HG02763 (cell line): ENCODE results near the gene SLC25A43.
"Not testable (repeated sequence)": the region's sequence is repeated elsewhere in the genome, so short reads cannot be mapped to it uniquely, and the experiment has no call there.

Experiments used
- ATAC-seq: cut with Tn5 transposase; IDR thresholded peaks from one replicate; pipeline ENCODE4 v1.9.1; 2021; ENCODE audit warnings: mild to moderate bottlenecking, moderate library complexity; ENCODE audit not compliant: unreplicated experiment

Gene SLC25A43

DNA sequence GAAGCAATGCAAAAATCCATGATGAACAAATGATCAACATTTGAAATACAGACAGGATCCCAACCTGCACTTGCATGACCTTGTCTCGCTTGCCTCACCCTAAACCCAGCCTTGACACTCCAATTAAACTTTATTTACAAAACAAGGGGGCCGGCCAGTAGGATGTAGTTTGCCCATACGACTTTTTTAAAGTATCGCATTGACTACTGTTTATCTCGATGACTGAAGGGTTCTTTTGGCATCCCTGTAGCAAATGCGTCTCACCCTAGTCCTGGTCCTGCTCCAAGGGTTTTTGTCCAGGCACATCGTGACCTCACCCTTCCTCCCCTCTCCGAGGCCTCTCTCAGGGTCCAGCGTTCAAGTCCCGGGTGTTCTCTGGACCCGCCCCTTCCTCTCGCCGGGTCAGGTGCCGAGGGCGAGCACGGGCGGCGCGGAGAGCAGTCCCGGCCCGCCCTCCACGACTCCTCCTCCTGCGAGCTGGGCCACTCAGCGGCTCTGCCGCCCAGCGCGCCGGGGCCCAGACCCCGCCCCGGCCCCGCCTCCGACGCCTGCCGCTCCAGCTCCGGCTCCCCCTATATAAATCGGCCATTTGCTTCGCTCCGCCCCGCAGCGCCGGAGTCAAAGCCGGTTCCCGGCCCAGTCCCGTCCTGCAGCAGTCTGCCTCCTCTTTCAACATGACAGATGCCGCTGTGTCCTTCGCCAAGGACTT lies 68.9 kb downstream of the SLC25A43 start, which contains the start of gene SLC25A5:
TSS of gene SLC25A5 (plus strand) at position 603 of the 709 bp plus-strand sequence. CDS start at position 675, 72 bp downstream.
- peak; percentile 89 for ATAC-seq

GRCh38 chrX:119468551-119469312 lies 69.6 kb downstream of the SLC25A43 start:
- peak; percentile 69 for ATAC-seq

- no peak for ATAC-seq
Measured at GRCh38 chrX:119469313-119469635, 70.1 kb downstream of the SLC25A43 start.

- no peak for ATAC-seq
Measured at GRCh38 chrX:119474615-119475388, 75.7 kb downstream of the SLC25A43 start.

- ATAC-seq: no peak
Measured at GRCh38 chrX:119475389-119476101, 76.4 kb downstream of the SLC25A43 start.

- ATAC-seq: no peak
Measured at GRCh38 chrX:119477812-119478232, 78.7 kb downstream of the SLC25A43 start.

GRCh38 chrX:119478504-119478903 lies 79.4 kb downstream of the SLC25A43 start:
- ATAC-seq: no peak

- no peak for ATAC-seq
Measured at GRCh38 chrX:119479845-119480244, 80.7 kb downstream of the SLC25A43 start.

GRCh38 chrX:119481323-119481801 lies 82.2 kb downstream of the SLC25A43 start:
- no peak for ATAC-seq

DNA sequence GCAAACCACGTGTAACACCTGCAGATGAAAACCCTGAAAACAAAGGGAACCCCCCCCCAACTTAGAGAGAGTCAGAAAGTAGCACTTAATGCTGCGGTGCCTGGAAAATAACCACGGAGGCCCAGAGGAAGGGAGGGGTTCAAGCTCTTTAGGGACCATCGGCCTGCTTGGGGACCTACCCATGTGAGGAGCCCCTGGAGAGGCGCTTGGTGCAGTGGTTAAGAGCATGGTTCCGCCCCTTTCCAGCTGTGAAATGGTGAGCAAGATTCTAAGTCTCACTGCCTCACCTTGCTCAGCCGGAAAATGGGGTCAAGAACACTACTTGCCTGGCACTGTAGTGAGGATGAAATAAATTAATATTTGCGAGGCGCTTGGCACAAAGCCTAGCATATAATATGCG lies 82.9 kb downstream of the SLC25A43 start:
- no peak for ATAC-seq

- ATAC-seq: peak; percentile 69
Measured at GRCh38 chrX:119482481-119483480, 83.6 kb downstream of the SLC25A43 start.

DNA sequence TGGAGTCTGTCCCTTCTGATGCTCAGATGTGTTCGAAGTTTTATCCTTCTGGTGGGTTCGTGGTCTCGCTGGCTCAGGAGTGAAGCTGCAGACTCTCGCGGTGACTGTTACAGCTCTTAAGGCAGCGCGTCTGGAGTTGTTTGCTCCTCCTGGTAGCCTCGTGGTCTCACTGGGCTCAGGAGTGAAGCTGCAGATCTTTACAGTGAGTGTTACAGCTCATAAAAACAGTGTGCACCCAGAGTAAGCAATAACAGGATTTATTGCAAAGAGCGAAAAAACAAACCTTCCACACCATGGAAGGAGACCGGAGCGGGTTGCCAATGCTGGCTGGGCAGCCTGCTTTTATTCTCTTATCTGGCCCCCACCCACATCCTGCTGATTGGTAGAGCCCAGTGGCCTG lies 87.6 kb downstream of the SLC25A43 start:
- no peak for ATAC-seq

GRCh38 chrX:119487766-119488165 lies 88.6 kb downstream of the SLC25A43 start:
- not testable (repeated sequence) for ATAC-seq

DNA sequence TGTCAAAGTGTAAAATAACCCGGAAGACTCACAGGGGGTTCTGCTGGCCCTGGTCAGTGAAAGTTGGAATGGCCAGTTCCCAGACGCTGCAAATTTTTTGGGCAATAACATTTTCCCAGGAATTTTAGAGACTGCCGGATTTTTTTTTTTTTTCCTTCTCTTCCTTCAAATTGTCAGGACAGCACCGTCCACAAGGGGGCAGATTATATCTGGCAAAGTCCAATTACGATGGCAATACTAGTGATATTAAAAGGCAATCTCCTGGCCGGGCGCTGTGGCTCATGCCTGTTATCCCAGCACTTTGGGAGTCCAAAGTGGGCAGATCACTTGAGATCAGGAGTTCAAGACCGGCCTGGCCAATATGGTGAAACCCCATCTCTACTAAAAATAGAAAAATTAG lies 89.6 kb downstream of the SLC25A43 start:
- no peak for ATAC-seq

DNA sequence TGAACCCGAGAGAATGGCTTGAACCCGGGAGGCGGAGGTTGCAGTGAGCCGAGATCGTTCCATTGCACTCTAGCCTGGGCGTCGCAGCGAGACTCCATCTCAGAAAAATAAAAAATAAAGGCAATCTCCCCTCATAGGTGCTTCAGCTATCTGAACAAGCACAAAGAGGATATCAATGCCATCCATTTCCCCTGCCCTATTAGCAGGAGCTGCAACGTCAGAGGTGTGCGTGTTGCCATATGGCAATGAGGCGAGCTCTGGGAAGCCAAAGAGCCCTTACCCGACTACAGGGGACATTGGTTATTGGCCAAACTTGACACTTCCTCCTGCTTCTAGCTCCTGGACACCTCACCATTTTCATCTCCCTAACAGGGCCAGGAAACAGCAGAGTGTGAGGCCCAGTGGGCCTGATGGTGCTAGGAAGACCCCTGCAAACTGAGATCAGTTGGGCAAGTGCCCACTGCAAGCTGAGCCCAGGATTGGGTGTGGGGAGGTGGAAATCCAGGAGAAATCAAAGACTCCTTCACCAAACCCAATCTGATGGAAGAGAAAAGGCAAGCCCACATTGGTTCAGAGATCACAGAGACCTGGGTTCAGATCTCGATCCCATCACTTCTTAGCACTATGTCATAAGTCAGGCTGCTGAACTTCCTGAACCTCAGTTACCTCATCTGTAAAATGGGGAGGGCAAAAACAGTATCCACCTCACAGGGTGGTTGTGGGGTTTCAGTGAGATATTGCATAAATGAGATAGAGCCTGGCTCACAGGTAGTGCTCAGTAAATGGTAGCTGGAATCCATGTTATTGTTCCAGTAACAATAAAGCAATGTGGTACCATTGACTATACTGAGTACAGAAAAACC lies 90.3 kb downstream of the SLC25A43 start:
- no peak for ATAC-seq

DNA sequence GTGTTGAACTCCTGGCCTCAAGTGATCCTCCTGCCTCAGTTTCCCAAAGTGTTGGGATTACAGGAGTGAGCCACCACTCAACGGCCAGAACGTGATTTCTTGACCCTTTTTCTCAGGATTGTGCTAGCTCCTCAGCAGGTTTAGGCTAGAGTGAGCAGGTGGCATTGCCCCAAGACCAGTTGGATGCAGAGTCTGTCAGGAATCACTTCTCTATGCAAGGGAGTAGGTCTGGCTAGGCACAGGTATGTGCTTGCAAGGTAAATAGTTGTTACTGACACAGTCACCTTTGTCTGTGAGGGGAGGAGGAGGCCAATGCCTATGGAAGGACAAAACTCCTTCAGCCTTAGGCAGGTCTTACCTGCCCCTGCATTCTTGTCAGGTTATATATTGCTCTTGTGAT lies 93.3 kb downstream of the SLC25A43 start:
- no peak for ATAC-seq

DNA sequence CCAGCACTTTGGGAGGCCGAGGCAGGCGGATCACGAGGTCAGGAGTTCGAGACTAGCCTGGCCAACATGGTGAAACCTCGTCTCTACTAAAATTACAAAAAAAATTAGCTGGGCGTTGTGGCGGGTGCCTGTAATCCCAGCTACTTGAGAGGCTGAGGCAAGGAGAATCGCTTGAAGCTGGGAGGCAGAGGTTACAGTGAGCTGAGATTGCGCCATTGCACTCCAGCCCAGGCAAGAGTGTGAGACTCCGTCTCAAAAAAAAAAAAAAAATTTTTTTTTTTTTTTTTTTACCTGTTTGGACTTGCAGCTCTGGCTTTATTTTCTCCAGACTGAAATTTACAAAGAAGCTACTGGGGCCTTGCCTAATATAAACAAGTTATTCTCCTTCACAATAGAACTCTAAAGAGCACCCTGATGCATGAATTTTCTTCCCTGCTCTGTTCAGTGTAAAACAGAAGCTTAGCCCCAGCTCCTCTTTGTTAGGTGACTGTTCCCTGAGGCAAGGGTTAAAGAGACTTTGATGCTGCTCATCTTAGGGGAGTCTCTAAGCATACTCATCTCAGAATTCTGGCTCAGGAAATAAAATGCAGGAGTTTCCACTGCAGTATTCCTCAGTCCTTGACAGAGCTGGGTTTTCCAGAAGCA lies 94.8 kb downstream of the SLC25A43 start:
- not testable (repeated sequence) for ATAC-seq
